Spinal cord (tissue), 10 donors: Measurements from ENCODE around the gene NPAS4. TPM values are rescaled to one million over a fixed set of nuclear protein-coding genes. Genes with fewer than 3 reads are reported as not detected.

Experiments used
- DNase-seq, 6 donors: peaks; one replicate each; pipeline versions ENCODE4 v3.0.0 to v3.0.0-alpha.2; 2013 to 2015; ENCODE audit warnings: low spot score in 6 of 6, low read depth in 4 of 6
- H3K27ac ChIP-seq: one replicate; pipeline ENCODE4 v1.5.1; 2013; ENCODE audit warnings: low read depth, low read length, control low read depth
- H3K27me3 ChIP-seq: one replicate; pipeline ENCODE4 v1.6.1; 2013; ENCODE audit warnings: low read length; ENCODE audit not compliant: control insufficient read depth, insufficient read depth
- H3K36me3 ChIP-seq: one replicate; pipeline ENCODE4 v1.6.1; 2013; ENCODE audit warnings: low read length; ENCODE audit not compliant: control insufficient read depth, insufficient read depth
- H3K4me1 ChIP-seq: one replicate; pipeline ENCODE4 v1.6.1; 2013; ENCODE audit warnings: low read length; ENCODE audit not compliant: control insufficient read depth, insufficient read depth
- H3K4me3 ChIP-seq: one replicate; pipeline ENCODE4 v1.5.1; 2013; ENCODE audit warnings: low read depth, low read length, control low read depth
- H3K9me3 ChIP-seq: one replicate; pipeline ENCODE4 v1.6.1; 2013; ENCODE audit warnings: low read length; ENCODE audit not compliant: control insufficient read depth, insufficient read depth
- WGBS: methylation state at CpG from one replicate; pipeline ENCODE4 v1.1.5; 2013; ENCODE audit warnings: missing lambda C conversion rate; ENCODE audit not compliant: insufficient coverage; 5-methylcytosine and 5-hydroxymethylcytosine counted together
- polyA plus RNA-seq, 2 donors: library from polyadenylated mRNA; unstranded; fragments of 120-200 nt; gene quantifications; one replicate each; pipeline ENCODE4 v1.2.1, GENCODE V29; 2013; ENCODE audit not compliant: insufficient read length in 2 of 2
- small RNA-seq: library from RNA; depleted of rRNA; stranded (forward); fragments of <200 nt; gene quantifications from one replicate; pipeline ENCODE3, GENCODE V24; 2014; ENCODE audit warnings: low replicate concordance
- total RNA-seq, 2 donors: library from RNA; depleted of rRNA in 1 of 2; stranded (reverse); fragments of 120-200 nt in 1 of 2; fragments of >200 nt in 1 of 2; gene quantifications; one replicate each; pipeline versions ENCODE4 v1.2.3 to v1.2.4, GENCODE V29; 2013 to 2014
- donor health status: healthy.

NPAS4 gene
- total and polyA plus RNA-seq, 4 donors = 0.11 to 1.8 (median 0.38) TPM

- Histone ChIP-seq H3K27ac (no peak overlapping the region), H3K27me3 (no peaks in the 10 kb centered on the region), H3K9me3 (no peaks in the 10 kb centered on the region), H3K4me3 (no peak overlapping the region), H3K36me3 (peaks cover 56% of the 10 kb centered on the region), H3K4me1 (peaks cover 19% of the 10 kb centered on the region)
- no peak for DNase-seq
- 93% methylated on average over 5 of the region's 9 CpGs for WGBS
Observed at GRCh38 chr11:66472054-66472453, 51.2 kb downstream of the NPAS4 start.

- Histone ChIP-seq H3K27me3 (no peaks in the 10 kb centered on the region), H3K27ac (no peak overlapping the region), H3K36me3 (peaks cover 64% of the 10 kb centered on the region), H3K4me1 (peaks cover 9% of the 10 kb centered on the region), H3K9me3 (no peaks in the 10 kb centered on the region), H3K4me3 (no peak overlapping the region)
- no peak for DNase-seq
- WGBS = 89% methylated on average over 8 of the region's 11 CpGs
Observed at GRCh38 chr11:66473167-66473566, 52.3 kb downstream of the NPAS4 start.

DNA sequence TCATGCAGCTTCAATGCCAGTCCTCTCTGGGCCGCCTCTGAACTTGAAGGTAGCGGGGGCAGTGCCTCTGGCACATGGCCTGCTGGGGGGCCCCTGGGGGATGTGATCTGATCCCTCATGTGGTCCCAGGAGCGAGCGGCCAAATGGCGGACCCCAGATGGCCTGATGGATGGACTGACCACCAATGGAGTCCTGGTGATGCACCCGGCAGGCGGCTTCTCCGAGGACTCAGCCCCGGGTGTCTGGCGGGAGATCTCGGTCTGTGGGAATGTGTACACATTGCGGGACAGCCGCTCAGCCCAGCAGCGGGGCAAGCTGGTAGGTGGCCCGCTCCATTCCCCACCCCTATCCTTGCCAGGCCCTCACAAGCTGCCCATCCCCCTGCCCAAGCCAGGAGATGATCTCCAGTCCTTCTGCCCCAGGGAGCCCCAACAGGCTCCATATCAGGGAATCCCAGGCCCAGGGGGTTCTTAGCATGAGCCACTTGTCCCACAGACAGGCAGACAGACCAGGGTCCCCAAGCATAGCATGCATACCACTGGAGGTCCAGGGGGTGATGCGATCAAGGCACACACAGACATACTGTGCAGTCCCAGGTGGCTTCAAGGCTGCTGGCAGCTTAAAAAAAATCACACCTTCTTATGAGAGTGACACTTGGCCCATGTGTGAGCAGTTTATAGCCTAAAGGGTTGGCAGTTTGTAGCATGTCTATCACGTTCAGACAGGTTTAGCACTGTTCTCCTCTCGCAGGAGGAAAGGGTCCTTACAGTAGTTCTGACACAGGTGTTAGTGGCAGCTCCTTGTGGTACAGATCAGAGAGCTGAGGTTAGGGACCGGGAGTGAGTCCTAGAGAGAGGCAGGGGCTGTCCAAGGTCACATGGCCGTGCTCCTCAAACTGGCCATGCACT lies 53.0 kb downstream of the NPAS4 start:
- H3K4me3 ChIP-seq = no peak overlapping the region
- DNase-seq = no peak
- WGBS = 87% methylated on average over 19 of the region's 20 CpGs
- H3K27me3 ChIP-seq = no peaks in the 10 kb centered on the region
- H3K27ac ChIP-seq = no peak overlapping the region
- peaks cover 8% of the 10 kb centered on the region for H3K4me1 ChIP-seq
- no peaks in the 10 kb centered on the region for H3K9me3 ChIP-seq
- peaks cover 63% of the 10 kb centered on the region for H3K36me3 ChIP-seq

- 89% methylated on average over 44 of the region's 44 CpGs for WGBS
Observed at GRCh38 chr11:66475349-66476172, 54.7 kb downstream of the NPAS4 start.

More at GRCh38 chr11:66475349-66476172, 54.7 kb downstream of the NPAS4 start:
- no peaks in the 10 kb centered on the region for H3K27me3 ChIP-seq
- no peak overlapping the region for H3K4me3 ChIP-seq
- no peak for DNase-seq
- no peaks in the 10 kb centered on the region for H3K9me3 ChIP-seq
- peaks cover 20% of the 10 kb centered on the region for H3K4me1 ChIP-seq
- peaks cover 62% of the 10 kb centered on the region for H3K36me3 ChIP-seq
- H3K27ac ChIP-seq = no peak overlapping the region

Small RNA genes within 50 kb of the gene (small RNA-seq; reads per million reads assigned to genes)
- gene RF00017 = not detected
- not detected for gene RF00416
- not detected for gene RNU1-84P

Other genes with a start within 250 kb of the NPAS4 start
- 10 to 100 TPM; 18.3 to 38.6 TPM for gene KLC2, start 163.3 kb upstream of the NPAS4 start, total RNA-seq
- 10 to 100 TPM; 83.2 to 95.7 TPM for gene KLC2, start 163.3 kb upstream of the NPAS4 start, polyA plus RNA-seq
- gene RAB1B, start 152.4 kb upstream of the NPAS4 start, total RNA-seq = 100 to 1,000 TPM in 1 of 2 donors, 10 to 100 TPM in 1; 43.3 to 112 TPM
- gene RAB1B, start 152.4 kb upstream of the NPAS4 start, polyA plus RNA-seq = 100 to 1,000 TPM; 151 to 154 TPM
- 10 to 100 TPM; 23.9 to 28.1 TPM for gene CNIH2, start 142.9 kb upstream of the NPAS4 start, total RNA-seq
- 100 to 1,000 TPM; 248 to 256 TPM for gene CNIH2, start 142.9 kb upstream of the NPAS4 start, polyA plus RNA-seq
- gene YIF1A, start 131.9 kb upstream of the NPAS4 start, total RNA-seq = 10 to 100 TPM; 43.7 to 82.1 TPM
- 10 to 100 TPM; 77.1 to 87.7 TPM for gene YIF1A, start 131.9 kb upstream of the NPAS4 start, polyA plus RNA-seq
- gene TMEM151A, start 129.1 kb upstream of the NPAS4 start, total RNA-seq = 10 to 100 TPM in 1 of 2 donors, 1 to 10 TPM in 1; 8.0 to 18.2 TPM
- 10 to 100 TPM; 50.9 to 52.0 TPM for gene TMEM151A, start 129.1 kb upstream of the NPAS4 start, polyA plus RNA-seq
- 10 to 100 TPM; 10.9 to 26.6 TPM for gene CD248, start 104.0 kb upstream of the NPAS4 start, total RNA-seq
- 10 to 100 TPM; 29.3 to 44.0 TPM for gene CD248, start 104.0 kb upstream of the NPAS4 start, polyA plus RNA-seq
- 1 to 10 TPM in 1 of 2 donors, under 1 TPM in 1; 0.79 to 2.7 TPM for gene RIN1, start 84.6 kb upstream of the NPAS4 start, total RNA-seq
- 1 to 10 TPM; 1.9 to 3.2 TPM for gene RIN1, start 84.6 kb upstream of the NPAS4 start, polyA plus RNA-seq
- gene BRMS1, start 75.9 kb upstream of the NPAS4 start, total RNA-seq = 10 to 100 TPM; 11.3 to 29.4 TPM
- 10 to 100 TPM; 24.8 to 25.9 TPM for gene BRMS1, start 75.9 kb upstream of the NPAS4 start, polyA plus RNA-seq
- gene B4GAT1, start 73.4 kb upstream of the NPAS4 start, total RNA-seq = 100 to 1,000 TPM; 109 to 115 TPM
- 100 to 1,000 TPM; 170 to 171 TPM for gene B4GAT1, start 73.4 kb upstream of the NPAS4 start, polyA plus RNA-seq
- 1 to 10 TPM; 1.5 to 1.6 TPM for gene SLC29A2, start 49.3 kb upstream of the NPAS4 start, total RNA-seq
- gene SLC29A2, start 49.3 kb upstream of the NPAS4 start, polyA plus RNA-seq = 10 to 100 TPM in 1 of 2 donors, 1 to 10 TPM in 1; 9.1 to 11.0 TPM
- gene MRPL11, start 17.8 kb downstream of the NPAS4 start, total RNA-seq = 10 to 100 TPM; 15.5 to 53.4 TPM
- gene MRPL11, start 17.8 kb downstream of the NPAS4 start, polyA plus RNA-seq = 10 to 100 TPM; 39.2 to 41.0 TPM
- 10 to 100 TPM; 12.6 to 14.6 TPM for gene PELI3, start 45.9 kb downstream of the NPAS4 start, total RNA-seq
- 10 to 100 TPM; 20.4 to 24.3 TPM for gene PELI3, start 45.9 kb downstream of the NPAS4 start, polyA plus RNA-seq
- 10 to 100 TPM; 23.3 to 25.1 TPM for gene DPP3, start 59.4 kb downstream of the NPAS4 start, total RNA-seq
- 10 to 100 TPM; 32.5 to 37.1 TPM for gene DPP3, start 59.4 kb downstream of the NPAS4 start, polyA plus RNA-seq
- gene BBS1, start 89.6 kb downstream of the NPAS4 start, total RNA-seq = 10 to 100 TPM; 39.8 to 61.1 TPM
- 10 to 100 TPM; 50.1 to 77.1 TPM for gene BBS1, start 89.6 kb downstream of the NPAS4 start, polyA plus RNA-seq
- 1 to 10 TPM; 6.3 to 7.5 TPM for gene ZDHHC24, start 125.0 kb downstream of the NPAS4 start, total RNA-seq
- 10 to 100 TPM in 1 of 2 donors, 1 to 10 TPM in 1; 8.6 to 13.2 TPM for gene ZDHHC24, start 125.0 kb downstream of the NPAS4 start, polyA plus RNA-seq
- gene ACTN3, start 125.9 kb downstream of the NPAS4 start, total RNA-seq = under 1 TPM; 0.10 to 0.33 TPM
- gene ACTN3, start 125.9 kb downstream of the NPAS4 start, polyA plus RNA-seq = under 1 TPM; 0.38 to 0.39 TPM
- 100 to 1,000 TPM in 1 of 2 donors, 10 to 100 TPM in 1; 50.2 to 102 TPM for gene CTSF, start 147.6 kb downstream of the NPAS4 start, total RNA-seq
- 10 to 100 TPM; 79.4 to 80.3 TPM for gene CTSF, start 147.6 kb downstream of the NPAS4 start, polyA plus RNA-seq
- gene CCDC87, start 172.0 kb downstream of the NPAS4 start, total RNA-seq = under 1 TPM; 0.59 to 0.77 TPM
- gene CCDC87, start 172.0 kb downstream of the NPAS4 start, polyA plus RNA-seq = under 1 TPM; 0.21 to 0.32 TPM
- 10 to 100 TPM; 17.0 to 76.3 TPM for gene CCS, start 172.2 kb downstream of the NPAS4 start, total RNA-seq
- gene CCS, start 172.2 kb downstream of the NPAS4 start, polyA plus RNA-seq = 10 to 100 TPM; 47.0 to 81.4 TPM
- gene RBM14, start 195.6 kb downstream of the NPAS4 start, total RNA-seq = 10 to 100 TPM; 34.8 to 51.1 TPM
- gene RBM14, start 195.6 kb downstream of the NPAS4 start, polyA plus RNA-seq = 10 to 100 TPM; 67.5 to 93.8 TPM
- 100 to 1,000 TPM in 1 of 2 donors, 10 to 100 TPM in 1; 93.0 to 143 TPM for gene RBM4, start 217.7 kb downstream of the NPAS4 start, total RNA-seq
- gene RBM4, start 217.7 kb downstream of the NPAS4 start, polyA plus RNA-seq = 100 to 1,000 TPM; 195 to 204 TPM